IMR-90 (cell line): ENCODE results near the gene LHX1. TPM values are rescaled to one million over a fixed set of nuclear protein-coding genes. Genes with fewer than 3 reads are reported as not detected.
A peak's percentile ranks its signal among the peaks of the same experiment; 100 is the strongest.

ENCODE experiments used
- ATAC-seq: fragments of 200-7000 bp; cut with Tn5 transposase; 2 replicates; pipeline ENCODE4 v1.9.1; 2020; ENCODE audit warnings: low read depth, mild to moderate bottlenecking, moderate library complexity
- BruUV-seq: library from RNA; stranded (reverse); fragments of 400-500 nt; replicated peaks from 2 replicates; lab custom pipeline; 2021; lab: Mats Ljungman, UMichigan
- CTCF ChIA-PET: fragments of 300-600 bp; formaldehyde crosslinking; extraction: SDS; loops from one replicate; lab custom pipeline; 2021; ENCODE audit warnings: antibody characterized with exemption; lab: Yijun Ruan, JAX
- POLR2A ChIA-PET: fragments of 300-600 bp; sonication (Branson Sonifier 250); formaldehyde crosslinking; loops from one replicate; lab custom pipeline; 2022; ENCODE audit warnings: antibody characterized with exemption; ENCODE audit not compliant: unreplicated experiment; lab: Charles Lee
- DNase-seq: peaks from one replicate; pipeline ENCODE4 v3.0.0; 2013
- H2AFZ ChIP-seq: replicated peaks from 2 replicates; pipeline ENCODE3; 2013; ENCODE audit warnings: low read length, mild to moderate bottlenecking; ENCODE audit not compliant: poor library complexity
- H2AK5ac ChIP-seq: 2 replicates; pipeline ENCODE4 v1.6.1; 2013; ENCODE audit warnings: low read depth, low read length, inconsistent platforms
- H2AK9ac ChIP-seq: replicated peaks from 2 replicates; pipeline ENCODE3; 2013; ENCODE audit warnings: mild to moderate bottlenecking, low read depth, low read length, moderate library complexity; ENCODE audit not compliant: poor library complexity
- H2BK120ac ChIP-seq: 2 replicates; pipeline ENCODE4 v1.6.1; 2013; ENCODE audit warnings: low read depth, low read length, inconsistent platforms
- H2BK15ac ChIP-seq: 3 replicates; pipeline ENCODE4 v1.6.1; 2013; ENCODE audit warnings: low read depth, low read length, inconsistent platforms
- H2BK20ac ChIP-seq: 2 replicates; pipeline ENCODE4 v1.6.1; 2013; ENCODE audit warnings: low read depth, mild to moderate bottlenecking, inconsistent platforms, low read length, moderate library complexity
- H2BK5ac ChIP-seq: 2 replicates; pipeline ENCODE4 v1.6.1; 2013; ENCODE audit warnings: mild to moderate bottlenecking, low read depth, low read length, inconsistent platforms; ENCODE audit not compliant: poor library complexity, severe bottlenecking
- H3K14ac ChIP-seq: replicated peaks from 2 replicates; pipeline ENCODE4 v1.6.1; 2013; ENCODE audit warnings: low read depth, low read length, inconsistent platforms
- H3K18ac ChIP-seq: 2 replicates; pipeline ENCODE4 v1.6.1; 2013; ENCODE audit warnings: low read depth, low read length, control low read depth
- H3K23ac ChIP-seq: 2 replicates; pipeline ENCODE4 v1.6.1; 2013; ENCODE audit warnings: low read depth, low read length, inconsistent platforms
- H3K27ac ChIP-seq: 2 replicates; pipeline ENCODE4 v1.5.1; 2013; ENCODE audit warnings: mild to moderate bottlenecking, control low read depth, low read length; ENCODE audit not compliant: insufficient read depth
- H3K27me3 ChIP-seq: 2 replicates; pipeline ENCODE4 v1.6.1; 2013; ENCODE audit warnings: low read length; ENCODE audit not compliant: control insufficient read depth, insufficient read depth
- H3K36me3 ChIP-seq: 2 replicates; pipeline ENCODE4 v1.6.1; 2013; ENCODE audit warnings: low read length, mixed read lengths; ENCODE audit not compliant: control insufficient read depth, insufficient read depth
- H3K4ac ChIP-seq: 2 replicates; pipeline ENCODE4 v1.6.1; 2013; ENCODE audit warnings: low read depth, low read length, inconsistent platforms
- H3K4me1 ChIP-seq: 2 replicates; pipeline ENCODE4 v1.6.1; 2013; ENCODE audit warnings: low read length, mixed read lengths; ENCODE audit not compliant: control insufficient read depth, insufficient read depth
- H3K4me2 ChIP-seq: 2 replicates; pipeline ENCODE4 v1.6.1; 2013; ENCODE audit warnings: low read depth, mild to moderate bottlenecking, control low read depth, low read length, moderate library complexity
- H3K4me3 ChIP-seq: 2 replicates; pipeline ENCODE4 v1.5.1; 2013; ENCODE audit warnings: low read depth, mild to moderate bottlenecking, control low read depth, low read length, moderate library complexity; ENCODE audit not compliant: insufficient read depth
- H3K56ac ChIP-seq: 2 replicates; pipeline ENCODE4 v1.6.1; 2013; ENCODE audit warnings: low read length, inconsistent platforms; ENCODE audit not compliant: insufficient read depth; ENCODE audit errors: extremely low read depth
- H3K79me1 ChIP-seq, 2 experiments: 2 replicates each; pipeline ENCODE4 v1.6.1; 2013; ENCODE audit warnings: low read length in 2 of 2, inconsistent platforms in 1 of 2, low read depth in 1 of 2
- H3K9ac ChIP-seq: 2 replicates; pipeline ENCODE4 v1.6.1; 2013; ENCODE audit warnings: low read depth, low read length, control low read depth
- H3K9me1 ChIP-seq: 2 replicates; pipeline ENCODE4 v1.6.1; 2013; ENCODE audit warnings: low read length, inconsistent platforms; ENCODE audit not compliant: insufficient read depth
- H3K9me3 ChIP-seq: 2 replicates; pipeline ENCODE4 v1.6.1; 2013; ENCODE audit warnings: low read length; ENCODE audit not compliant: control insufficient read depth, insufficient read depth
- H4K20me1 ChIP-seq: 2 replicates; pipeline ENCODE4 v1.6.1; 2013; ENCODE audit warnings: low read length, inconsistent platforms; ENCODE audit not compliant: insufficient read depth
- H4K5ac ChIP-seq: 2 replicates; pipeline ENCODE4 v1.6.1; 2013; ENCODE audit warnings: mild to moderate bottlenecking, low read depth, low read length, control low read depth
- H4K8ac ChIP-seq, 2 experiments: 2 replicates each; pipeline ENCODE4 v1.6.1; 2013; ENCODE audit warnings: low read depth in 2 of 2, low read length in 2 of 2, control low read depth in 1 of 2, inconsistent platforms in 1 of 2
- H4K91ac ChIP-seq: 2 replicates; pipeline ENCODE4 v1.6.1; 2013; ENCODE audit warnings: low read depth, low read length, inconsistent platforms; ENCODE audit not compliant: insufficient read depth
- BHLHE40 ChIP-seq: fragments of 150-350 bp; IDR thresholded peaks from 2 replicates; pipeline ENCODE4 v1.6.1; 2016; ENCODE audit warnings: mild to moderate bottlenecking, low read depth, low read length
- CEBPB ChIP-seq: IDR thresholded peaks from 2 replicates; pipeline ENCODE4 v1.6.1; 2012; ENCODE audit warnings: low read depth, low read length, improper control_type of control experiment
- CHD1 ChIP-seq: IDR thresholded peaks from 2 replicates; pipeline ENCODE4 v1.6.1; 2012; ENCODE audit warnings: low read depth, low read length, improper control_type of control experiment
- FOS ChIP-seq: fragments of 150-350 bp; IDR thresholded peaks from 2 replicates; pipeline ENCODE4 v1.6.1; 2016; ENCODE audit warnings: low read depth, low read length
- MAZ ChIP-seq: IDR thresholded peaks from 2 replicates; pipeline ENCODE4 v1.6.1; 2012; ENCODE audit warnings: low read depth, mild to moderate bottlenecking, low read length, improper control_type of control experiment, moderate library complexity, borderline replicate concordance
- MXI1 ChIP-seq: IDR thresholded peaks from 2 replicates; pipeline ENCODE4 v1.6.1; 2012; ENCODE audit warnings: low read depth, mild to moderate bottlenecking, low read length, moderate library complexity, borderline replicate concordance
- NFE2L2 ChIP-seq: fragments of 150-350 bp; IDR thresholded peaks from 2 replicates; pipeline ENCODE4 v1.6.1; 2016; ENCODE audit warnings: low read depth, mild to moderate bottlenecking, low read length
- POLR2A ChIP-seq: IDR thresholded peaks from 2 replicates; pipeline ENCODE4 v1.6.1; 2012; ENCODE audit warnings: mild to moderate bottlenecking, low read depth, low read length
- RAD21 ChIP-seq: IDR thresholded peaks from 2 replicates; pipeline ENCODE4 v1.6.1; 2012; ENCODE audit warnings: low read length, improper control_type of control experiment
- RCOR1 ChIP-seq: IDR thresholded peaks from 2 replicates; pipeline ENCODE4 v1.6.1; 2012; ENCODE audit warnings: mild to moderate bottlenecking, low read length, improper control_type of control experiment; ENCODE audit not compliant: insufficient replicate concordance
- RFX5 ChIP-seq: IDR thresholded peaks from 2 replicates; pipeline ENCODE4 v1.8.0; 2012; ENCODE audit warnings: low read depth, mild to moderate bottlenecking, low read length, moderate library complexity
- SMC3 ChIP-seq: fragments of 150-350 bp; IDR thresholded peaks from 2 replicates; pipeline ENCODE4 v1.6.1; 2016; ENCODE audit warnings: low read depth, mild to moderate bottlenecking, antibody characterized with exemption, low read length, moderate library complexity
- WGBS, 2 experiments: methylation state at CpG; one replicate each; pipeline versions ENCODE4 v1.1.5 to v1.1.7; 2013; ENCODE audit warnings: missing lambda C conversion rate in 2 of 2; ENCODE audit not compliant: insufficient read length in 1 of 2; ENCODE audit errors: extremely low coverage in 2 of 2; 5-methylcytosine and 5-hydroxymethylcytosine counted together
- dilution Hi-C: fragments of 300-500 bp; cut with HindIII; formaldehyde crosslinking; loops from one replicate; pipeline ENCODE4 v1.14.3; 2018; ENCODE audit warnings: low sequenced_read_pairs; ENCODE audit not compliant: unreplicated experiment
- in situ Hi-C: fragments of 300-500 bp; cut with MboI; formaldehyde crosslinking; loops from 3 replicates; pipeline ENCODE4 v1.14.3; 2019; ENCODE audit warnings: low sequenced_read_pairs, inconsistent platforms, mixed read lengths
- intact Hi-C: fragments of 100-400 bp; cut with micrococcal nuclease; formaldehyde crosslinking; loops from 2 replicates; pipeline ENCODE4 v1.10.0; 2022
- polyA plus RNA-seq, 3 experiments: library from polyadenylated mRNA; depleted of rRNA; stranded (reverse); fragments of >200 nt; gene quantifications; 2 replicates each; pipeline ENCODE4 v1.2.3, GENCODE V29; 2012; ENCODE audit warnings: low replicate concordance in 1 of 3
- total RNA-seq: library from RNA; depleted of rRNA; stranded (reverse); fragments of >200 nt; gene quantifications from 2 replicates; pipeline ENCODE4 v1.2.3, GENCODE V29; 2012
- TF ChIP-seq, protein P1 (sequence below): conservative IDR thresholded peaks from 2 replicates; pipeline ENCODE4 v1.5.1; 2012; ENCODE audit warnings: mild to moderate bottlenecking, low read depth, low read length, improper control_type of control experiment

LHX1 gene
- total and polyA plus RNA-seq, 2 of the 4 experiments (the other 2 are of a cell fraction): not detected

DNA sequence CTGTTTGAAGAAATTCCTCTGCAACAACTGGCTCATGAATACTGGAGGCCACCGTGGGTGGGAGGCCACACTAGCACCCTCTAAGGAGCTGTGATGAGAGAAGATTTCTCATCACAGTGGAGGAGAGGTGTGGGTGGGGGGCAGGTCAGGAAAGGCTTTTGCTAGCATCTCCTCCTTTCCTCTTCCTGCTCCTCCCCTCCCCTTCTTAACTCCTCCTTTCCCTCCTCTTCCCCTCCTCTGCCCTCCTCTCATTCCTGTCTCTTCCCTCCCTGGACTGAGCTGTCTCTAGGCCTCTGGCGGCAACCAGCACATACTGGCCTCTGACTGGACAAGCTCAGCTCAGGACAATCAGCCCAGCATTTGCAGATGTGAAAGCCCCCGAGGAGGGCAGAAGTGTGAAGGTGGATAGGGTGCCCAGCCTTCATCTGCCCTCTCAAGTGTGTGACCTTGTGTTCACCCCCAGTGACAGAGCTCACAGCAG is 19.0 kb upstream of the LHX1 start:
- Histone ChIP-seq H2AK9ac (no peak overlapping the region), H3K9me1 (no peaks in the 10 kb centered on the region), H3K27me3 (peaks cover 45% of the 10 kb centered on the region), H3K79me1 (no peaks in the 10 kb centered on the region), H2BK20ac (no peak overlapping the region), H3K14ac (no peak overlapping the region), H3K56ac (no peak overlapping the region), H3K9me3 (no peaks in the 10 kb centered on the region), H2BK120ac (no peak overlapping the region), H3K9ac (no peak overlapping the region), H3K4me2 (no peak overlapping the region), H2AK5ac (no peak overlapping the region), H3K27ac (no peak overlapping the region), H3K23ac (no peak overlapping the region), H3K4me1 (no peaks in the 10 kb centered on the region), H3K4me3 (no peak overlapping the region), H4K91ac (no peak overlapping the region), H4K20me1 (no peaks in the 10 kb centered on the region), H3K18ac (no peak overlapping the region), H3K4ac (no peak overlapping the region), H2AFZ (no peak overlapping the region), H2BK5ac (no peak overlapping the region), H2BK15ac (no peak overlapping the region), H4K5ac (no peak overlapping the region), H3K36me3 (no peaks in the 10 kb centered on the region), H4K8ac (no peak overlapping the region)
- ATAC-seq (peak; percentile 80), DNase-seq (peak; percentile 53)
- no CpG with 5 or more reads among the region's 3 CpGs for WGBS, 2 experiments
- ChIA-PET POLR2A (no interaction called here), CTCF (no interaction called here)
- in situ Hi-C loops (no loop called here), intact Hi-C loops (no loop called here), dilution Hi-C loops (no loop called here)
- TF ChIP-seq FOS: no peak
- no peak for TF ChIP-seq MAZ
- TF ChIP-seq NFE2L2: no peak
- TF ChIP-seq POLR2A: no peak
- TF ChIP-seq RAD21: no peak
- no peak for TF ChIP-seq CHD1
- no peak for TF ChIP-seq RCOR1
- no peak for TF ChIP-seq MXI1
- TF ChIP-seq BHLHE40: no peak
- no peak for TF ChIP-seq CEBPB
- no peak for TF ChIP-seq SMC3
- TF ChIP-seq RFX5: no peak
- TF ChIP-seq, protein P1, sequence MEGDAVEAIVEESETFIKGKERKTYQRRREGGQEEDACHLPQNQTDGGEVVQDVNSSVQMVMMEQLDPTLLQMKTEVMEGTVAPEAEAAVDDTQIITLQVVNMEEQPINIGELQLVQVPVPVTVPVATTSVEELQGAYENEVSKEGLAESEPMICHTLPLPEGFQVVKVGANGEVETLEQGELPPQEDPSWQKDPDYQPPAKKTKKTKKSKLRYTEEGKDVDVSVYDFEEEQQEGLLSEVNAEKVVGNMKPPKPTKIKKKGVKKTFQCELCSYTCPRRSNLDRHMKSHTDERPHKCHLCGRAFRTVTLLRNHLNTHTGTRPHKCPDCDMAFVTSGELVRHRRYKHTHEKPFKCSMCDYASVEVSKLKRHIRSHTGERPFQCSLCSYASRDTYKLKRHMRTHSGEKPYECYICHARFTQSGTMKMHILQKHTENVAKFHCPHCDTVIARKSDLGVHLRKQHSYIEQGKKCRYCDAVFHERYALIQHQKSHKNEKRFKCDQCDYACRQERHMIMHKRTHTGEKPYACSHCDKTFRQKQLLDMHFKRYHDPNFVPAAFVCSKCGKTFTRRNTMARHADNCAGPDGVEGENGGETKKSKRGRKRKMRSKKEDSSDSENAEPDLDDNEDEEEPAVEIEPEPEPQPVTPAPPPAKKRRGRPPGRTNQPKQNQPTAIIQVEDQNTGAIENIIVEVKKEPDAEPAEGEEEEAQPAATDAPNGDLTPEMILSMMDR: no peak
- no TSS peak for BruUV-seq
